H1 (cell line): ENCODE data around the gene MANSC1. TPM values are rescaled to one million over a fixed set of nuclear protein-coding genes. Genes with fewer than 3 reads are reported as not detected.

Experiments used
- BACH1 ChIP-seq: IDR thresholded peaks from 2 replicates; pipeline ENCODE4 v1.6.1; 2012; ENCODE audit warnings: low read length, improper control_type of control experiment
- BCL11A ChIP-seq, 2 experiments: IDR thresholded peaks; one replicate each; pipeline ENCODE4 v1.6.1; 2011; ENCODE audit warnings: low read depth in 2 of 2, low read length in 2 of 2, mild to moderate bottlenecking in 2 of 2
- CBX8 ChIP-seq: fragments of 300-800, 300-1000 bp; sonication (generic); IDR thresholded peaks from 2 replicates; pipeline ENCODE4 v1.7.1; 2016; ENCODE audit warnings: low read depth, low read length, borderline replicate concordance
- EGR1 ChIP-seq: IDR thresholded peaks from 2 replicates; pipeline ENCODE4 v1.6.1; 2011; ENCODE audit warnings: low read depth, low read length, borderline replicate concordance
- KDM5A ChIP-seq: fragments of 200-600 bp; IDR thresholded peaks from 2 replicates; pipeline ENCODE4 v1.7.1; 2012; ENCODE audit warnings: mild to moderate bottlenecking, low read length, inconsistent platforms, mixed read lengths
- SP1 ChIP-seq: IDR thresholded peaks from 2 replicates; pipeline ENCODE4 v1.6.1; 2011; ENCODE audit warnings: low read depth, low read length
- polyA plus RNA-seq, 7 experiments: library from polyadenylated mRNA; depleted of rRNA in 3 of 7; stranded (reverse) in 5 of 7; unstranded in 2 of 7; fragments of >200 nt in 5 of 7; fragments of 200-250 nt in 2 of 7; gene quantifications; 1 replicate in 5 of 7; 2 replicates in 1 of 7; 4 replicates in 1 of 7; pipeline versions ENCODE4 v1.2.1 to v1.2.3, GENCODE V29; 2011 to 2013; ENCODE audit warnings: missing spikeins in 2 of 7, mixed read lengths in 2 of 7
- total RNA-seq: library from RNA; stranded (reverse); fragmentation: NEBNext Ultra II Directional; extraction: Animal tissue kit (Norgen Biotek cat#: 25700); gene quantifications from 2 replicates; pipeline ENCODE4 v1.2.1, GENCODE V29; 2021

Gene MANSC1
- total and polyA plus RNA-seq, 2 of the 8 experiments (the other 6 are each of a cell fraction or from before 2014, with no cell fraction given): 2.0 to 8.9 TPM

- TF ChIP-seq KDM5A (no peak), CBX8 (no peak), SP1 (no peak), BCL11A (IDR thresholded peaks at IDR 0.05; ENCODE audit: low read depth in 2 of 2, low read length in 2 of 2) (no peak), EGR1 (no peak), BACH1 (no peak)
These were observed 23.1 kb upstream of the MANSC1 start (continued) for GRCh38 chr12:12372946-12373722.
